Heart left ventricle (tissue), 16 donors: ENCODE measurements around the gene FAM120AOS. TPM values are rescaled to one million over a fixed set of nuclear protein-coding genes. Genes with fewer than 3 reads are reported as not detected.
"Not testable (repeated sequence)": the region's sequence is repeated elsewhere in the genome, so short reads cannot be mapped to it uniquely, and the experiment has no call there.

ENCODE experiments used
- ATAC-seq, 4 donors: fragments of 200-7000 bp; cut with Tn5 transposase; one replicate each; pipeline ENCODE4 v1.9.1; 2020 to 2022; ENCODE audit warnings: moderate library complexity in 4 of 4, mild to moderate bottlenecking in 3 of 4, moderate number of reproducible peaks in 1 of 4
- DNase-seq, 5 donors: peaks; one replicate each; pipeline ENCODE4 v3.0.0-alpha.2; 2020
- H3K27ac ChIP-seq, 12 donors: fragments of 200-600 bp; sonication (generic) in 4 of 12; one replicate each; pipeline versions ENCODE4 v1.5.0 to v1.8.0; 2016 to 2022; ENCODE audit warnings: mild to moderate bottlenecking in 2 of 12
- H3K27me3 ChIP-seq, 9 donors: fragments of 200-600 bp; sonication (generic) in 2 of 9; one replicate each; pipeline versions ENCODE4 v1.5.1 to v1.8.0; 2016 to 2022; ENCODE audit warnings: mild to moderate bottlenecking in 3 of 9
- H3K36me3 ChIP-seq, 9 donors: fragments of 200-600 bp; sonication (generic) in 2 of 9; one replicate each; pipeline versions ENCODE4 v1.5.0 to v1.8.0; 2018 to 2022; ENCODE audit warnings: mild to moderate bottlenecking in 2 of 9
- H3K4me1 ChIP-seq, 12 donors: fragments of 200-600 bp; sonication (generic) in 4 of 12; one replicate each; pipeline versions ENCODE4 v1.5.0 to v1.8.0; 2016 to 2022; ENCODE audit warnings: mild to moderate bottlenecking in 3 of 12
- H3K4me3 ChIP-seq, 12 donors: fragments of 200-600 bp; sonication (generic) in 4 of 12; one replicate each; pipeline versions ENCODE4 v1.5.0 to v1.8.0; 2017 to 2022; ENCODE audit warnings: mild to moderate bottlenecking in 9 of 12, moderate library complexity in 4 of 12
- H3K9me3 ChIP-seq, 12 donors: fragments of 200-600 bp; sonication (generic) in 4 of 12; one replicate each; pipeline versions ENCODE4 v1.5.0 to v1.8.0; 2016 to 2022; ENCODE audit warnings: mild to moderate bottlenecking in 1 of 12
- CTCF ChIP-seq, 12 donors: fragments of 200-600 bp; sonication (generic) in 4 of 12; IDR thresholded peaks; one replicate each; pipeline versions ENCODE4 v1.5.0 to v1.8.0; 2018 to 2022; ENCODE audit warnings: antibody characterized with exemption in 12 of 12, mild to moderate bottlenecking in 5 of 12
- POLR2A ChIP-seq, 2 donors: fragments of 450-650 bp; IDR thresholded peaks; one replicate each; pipeline ENCODE4 v1.6.1; 2017; ENCODE audit warnings: antibody characterized with exemption in 2 of 2, mild to moderate bottlenecking in 2 of 2, moderate library complexity in 2 of 2
- WGBS, 4 donors: extraction: QIAGEN DNeasy Blood & Tissue Kit in 2 of 4; methylation state at CpG; one replicate each; pipeline versions ENCODE4 v1.1.5 to v1.1.7; 2013 to 2018; 5-methylcytosine and 5-hydroxymethylcytosine counted together
- intact Hi-C, 10 donors: fragments of 100-400 bp; cut with DNase I; formaldehyde crosslinking; loops; one replicate each; pipeline versions ENCODE4 v1.11.1 to v1.14.2; 2022
- polyA plus RNA-seq, 2 donors: library from polyadenylated mRNA; stranded (reverse); fragments of 200-250 nt; gene quantifications; one replicate each; pipeline ENCODE4 v1.2.3, GENCODE V29; 2013
- total RNA-seq, 9 donors: library from RNA; depleted of rRNA in 2 of 9; stranded (reverse); fragments of >200 nt in 2 of 9; fragmentation: NEBNext Ultra II Directional in 3 of 9; extraction: Animal tissue kit (Norgen Biotek cat#: 25700) in 3 of 9; gene quantifications; one replicate each; pipeline versions ENCODE4 v1.1.0 to v1.2.4, GENCODE V29; 2016 to 2023
- donor health status: ischemic (EF 13 %, LVEDD 7.1; RV severe dilation, severe dysfunction).
- donor health status: healthy with polysubstance abuse.
- donor health status: DM: no; HTN: yes; CAD: no.
- donor health status: DM: no; HTN: no; CAD: no.
- donor health status: ischemic (EF 25% LVEDD 6.9; RV normal size, moderate dysfunction).
- donor health status: ischemic (EF 25% LVEDD 5.7; RV mildly dilated, moderate dysfunction).
- donor health status: healthy.
- donor health status: DM: yes; HTN: yes; CAD: no.
- donor health status: ischemic (EF 35%, LVEDD 5.7; RV mildly dilated, moderate dysfunction).
- donor health status: nonischemic (EF 11% LVEDD 7.7; RV severe dilation, severe dysfunction).
- donor health status: DM: yes; HTN: yes; CAD: no.
- donor health status: PGD.
- donor health status: ischemic (EF 29% LVEDD 5.4; RV normal size, mild dysfunction).
- donor health status: nonischemic (EF 23%, LVEDD 6.1; RV moderate dilation, normal function).

The FAM120AOS gene
- total and polyA plus RNA-seq, 11 donors = 22.2 to 38.8 (median 33.2) TPM

- 94 to 96% (median 95%) methylated on average over 8 of the region's 8 CpGs for WGBS, 4 donors
Measured at GRCh38 chr9:93440896-93441580, 12.3 kb downstream of the FAM120AOS start.

GRCh38 chr9:93439301-93439700, 14.1 kb downstream of the FAM120AOS start:
- H3K4me1 ChIP-seq, H3K27ac ChIP-seq, H3K4me3 ChIP-seq, H3K36me3 ChIP-seq, ATAC-seq, H3K27me3 ChIP-seq, H3K9me3 ChIP-seq, DNase-seq: not testable (repeated sequence)
- WGBS, 4 donors = 94 to 99% (median 97%) methylated on average over 6 of the region's 6 CpGs
- intact Hi-C loops = loop anchor here in 1 of 10 donors (10.0 kb wide), 1 partner anchor 114 kb away; no protein-coding TSS in a partner anchor

More at GRCh38 chr9:93440896-93441580, 12.3 kb downstream of the FAM120AOS start:
- TF ChIP-seq CTCF (IDR thresholded peaks at IDR 0.05) (no peak), POLR2A (IDR thresholded peaks at IDR 0.05) (no peak)
- Histone ChIP-seq H3K36me3 (peaks cover 0 to 16% (median 2%) of the 10 kb centered on the region in 9 donors), H3K27ac (no peak overlapping the region), H3K9me3 (no peaks in the 10 kb centered on the region), H3K27me3 (no peaks in the 10 kb centered on the region), H3K4me3 (no peak overlapping the region), H3K4me1 (no peaks in the 10 kb centered on the region)
- DNase-seq = no peak
- intact Hi-C loops = loop anchor here in 2 of 10 donors (10.0 kb wide), 3 partner anchors 134 to 336 kb away; partner anchors contain the start of gene PHF2 (in 1 of the 2)
- ATAC-seq = no peak

GRCh38 chr9:93437996-93438395, 15.4 kb downstream of the FAM120AOS start:
- intact Hi-C loops = loop anchor here in 1 of 10 donors (10.0 kb wide), 1 partner anchor 113 kb away; no protein-coding TSS in a partner anchor
- TF ChIP-seq POLR2A (IDR thresholded peaks at IDR 0.05) = no peak
- TF ChIP-seq CTCF (IDR thresholded peaks at IDR 0.05) = no peak

GRCh38 chr9:93436655-93437407, 16.6 kb downstream of the FAM120AOS start:
- 91 to 94% (median 92%) methylated on average over 7 of the region's 7 CpGs for WGBS, 4 donors
- TF ChIP-seq CTCF (IDR thresholded peaks at IDR 0.05) = no peak
- no peak for TF ChIP-seq POLR2A (IDR thresholded peaks at IDR 0.05)
- H3K36me3 ChIP-seq = peaks cover 0 to 3% (median 0%) of the 10 kb centered on the region in 9 donors
- DNase-seq (no peak), ATAC-seq (no peak)
- no peak overlapping the region for H3K27ac ChIP-seq
- H3K27me3 ChIP-seq = no peaks in the 10 kb centered on the region
- H3K4me3 ChIP-seq = no peak overlapping the region
- intact Hi-C loops = loop anchor here in 1 of 10 donors (10.0 kb wide), 1 partner anchor 112 kb away; no protein-coding TSS in a partner anchor
- no peaks in the 10 kb centered on the region for H3K9me3 ChIP-seq
- H3K4me1 ChIP-seq = no peaks in the 10 kb centered on the region

More at GRCh38 chr9:93437996-93438395, 15.4 kb downstream of the FAM120AOS start:
- Histone ChIP-seq H3K27ac (no peak overlapping the region), H3K36me3 (peaks cover 0 to 3% (median 0%) of the 10 kb centered on the region in 9 donors), H3K27me3 (no peaks in the 10 kb centered on the region), H3K9me3 (no peaks in the 10 kb centered on the region), H3K4me3 (no peak overlapping the region), H3K4me1 (no peaks in the 10 kb centered on the region)
- DNase-seq (no peak), ATAC-seq (no peak)
- WGBS, 4 donors = 87 to 90% (median 87%) methylated on average over 2 of the region's 2 CpGs
